Activated CD4-positive, alpha-beta memory T cell treated with anti-CD3 and anti-CD28 coated beads, Interleukin-2, amount 10 ng/mL, durations not matched to agents 7 days and 5 days (primary cell): ENCODE data around the gene CSH1. TPM values are rescaled to one million over a fixed set of nuclear protein-coding genes. Genes with fewer than 3 reads are reported as not detected.
"Not testable (repeated sequence)": the region's sequence is repeated elsewhere in the genome, so short reads cannot be mapped to it uniquely, and the experiment has no call there.

Experiments
- CTCF ChIA-PET: fragments of 350-600 bp; sonication (Branson Sonifier 250); formaldehyde crosslinking; loops from one replicate; lab custom pipeline; 2021; ENCODE audit warnings: antibody characterized with exemption, inconsistent platforms; lab: Charles Lee
- POLR2A ChIA-PET: fragments of 350-600 bp; sonication (Branson Sonifier 250); formaldehyde crosslinking; loops from one replicate; lab custom pipeline; 2021; ENCODE audit warnings: antibody characterized with exemption; lab: Charles Lee
- DNase-seq: peaks from one replicate; pipeline ENCODE4 v3.0.0-alpha.2; 2020
- H3K27ac Mint-ChIP-seq: one replicate; pipeline ENCODE4 v1.8.0; 2021; ENCODE audit warnings: mild to moderate bottlenecking, mixed read lengths
- H3K27me3 Mint-ChIP-seq: one replicate; pipeline ENCODE4 v1.8.0; 2021; ENCODE audit warnings: mixed read lengths
- H3K36me3 Mint-ChIP-seq: one replicate; pipeline ENCODE4 v1.8.0; 2021; ENCODE audit warnings: low read depth, mixed read lengths
- H3K4me1 Mint-ChIP-seq: one replicate; pipeline ENCODE4 v1.8.0; 2021; ENCODE audit warnings: mixed read lengths
- H3K4me3 Mint-ChIP-seq: one replicate; pipeline ENCODE4 v1.8.0; 2021; ENCODE audit warnings: mild to moderate bottlenecking, mixed read lengths
- H3K9me3 Mint-ChIP-seq: one replicate; pipeline ENCODE4 v1.8.0; 2021; ENCODE audit warnings: mixed read lengths
- total RNA-seq, 2 experiments: library from RNA; stranded (reverse); gene quantifications; one replicate each; pipeline ENCODE4 v1.2.3, GENCODE V29; 2021

Gene CSH1
- total RNA-seq, 2 experiments from 2014 or later: not detected

DNA sequence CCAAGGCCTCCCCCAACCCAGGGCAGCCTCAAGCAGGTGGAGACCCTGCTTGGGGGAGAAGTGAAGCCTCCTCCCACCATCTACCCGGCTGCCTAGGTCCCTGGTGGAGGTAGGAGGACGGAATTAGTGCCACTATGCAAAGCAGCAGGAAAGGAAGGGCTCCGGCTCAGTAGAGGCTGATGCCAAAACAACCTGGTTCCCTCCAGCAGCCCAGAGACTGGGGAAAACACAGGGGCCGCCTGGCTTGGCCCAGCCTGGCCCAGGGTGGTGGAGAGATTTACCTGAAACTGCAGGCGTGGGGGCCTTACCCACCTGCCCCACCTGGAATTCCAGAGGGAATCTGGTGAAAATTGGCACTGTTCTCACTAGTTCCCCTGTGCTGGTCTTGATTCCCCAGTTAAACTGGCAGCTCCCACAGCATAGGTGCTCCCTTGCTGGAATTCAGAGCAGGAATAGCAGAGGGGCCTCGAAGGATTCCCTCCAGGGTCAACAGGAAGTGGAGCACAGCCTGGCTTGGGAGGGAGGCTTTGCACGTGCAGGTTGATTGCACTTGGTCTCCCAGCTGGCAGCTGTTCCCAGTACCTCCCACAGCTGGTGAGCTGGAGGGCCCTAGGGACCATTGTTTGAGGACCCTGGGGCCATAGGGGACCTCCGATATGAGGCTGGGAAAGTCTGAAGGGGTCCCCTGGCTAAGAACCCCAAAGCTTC, 31.2 kb upstream of the CSH1 start:
- H3K4me1 Mint-ChIP-seq: peaks cover 25% of the 10 kb centered on the region
- POLR2A ChIA-PET: interaction anchor here (1.0 kb wide), 2 partner anchors 203 to 218 kb away, joined by 3 read pairs; no protein-coding TSS in a partner anchor

DNA sequence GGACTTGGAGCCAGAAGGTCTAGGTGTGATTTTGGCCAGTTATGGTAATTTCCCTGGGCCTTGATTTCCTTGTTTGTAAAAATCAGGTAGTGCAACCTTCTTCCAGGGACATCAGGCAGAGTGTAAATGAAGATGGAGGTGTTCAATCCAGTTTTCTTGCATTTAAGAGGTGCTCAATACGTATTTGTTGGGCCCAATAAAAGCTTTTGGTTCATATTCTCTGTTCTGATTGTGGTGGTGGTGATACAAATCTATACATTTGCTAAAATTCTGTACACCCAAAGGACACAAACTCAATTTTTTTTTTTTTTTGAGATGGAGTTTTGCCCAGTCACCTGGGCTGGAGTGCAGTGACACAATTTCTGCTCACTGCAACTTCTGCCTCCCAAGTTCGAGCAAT, 29.8 kb upstream of the CSH1 start:
- Mint-ChIP-seq H3K27ac (no peak overlapping the region), H3K36me3 (peaks cover 14% of the 10 kb centered on the region), H3K4me1 (peaks cover 13% of the 10 kb centered on the region), H3K27me3 (no peaks in the 10 kb centered on the region), H3K9me3 (no peaks in the 10 kb centered on the region), H3K4me3 (no peak overlapping the region)
- CTCF ChIA-PET: interaction anchor here (0.9 to 1.5 kb wide), 3 partner anchors 13 to 208 kb away, joined by 3 to 4 read pairs (median 3); no protein-coding TSS in a partner anchor
- no peak for DNase-seq
- POLR2A ChIA-PET: interaction anchor here (0.7 kb wide), 1 partner anchor 15 kb away, joined by 4 read pairs; no protein-coding TSS in a partner anchor

More for the DNA sequence above, 31.2 kb upstream of the CSH1 start:
- Mint-ChIP-seq H3K27ac (no peak overlapping the region), H3K9me3 (no peaks in the 10 kb centered on the region), H3K36me3 (peaks cover 14% of the 10 kb centered on the region), H3K27me3 (no peaks in the 10 kb centered on the region), H3K4me3 (no peak overlapping the region)
- no peak for DNase-seq
- CTCF ChIA-PET: interaction anchor here (1.0 to 1.2 kb wide), 2 partner anchors 19 to 98 kb away, joined by 3 to 4 read pairs; no protein-coding TSS in a partner anchor

DNA sequence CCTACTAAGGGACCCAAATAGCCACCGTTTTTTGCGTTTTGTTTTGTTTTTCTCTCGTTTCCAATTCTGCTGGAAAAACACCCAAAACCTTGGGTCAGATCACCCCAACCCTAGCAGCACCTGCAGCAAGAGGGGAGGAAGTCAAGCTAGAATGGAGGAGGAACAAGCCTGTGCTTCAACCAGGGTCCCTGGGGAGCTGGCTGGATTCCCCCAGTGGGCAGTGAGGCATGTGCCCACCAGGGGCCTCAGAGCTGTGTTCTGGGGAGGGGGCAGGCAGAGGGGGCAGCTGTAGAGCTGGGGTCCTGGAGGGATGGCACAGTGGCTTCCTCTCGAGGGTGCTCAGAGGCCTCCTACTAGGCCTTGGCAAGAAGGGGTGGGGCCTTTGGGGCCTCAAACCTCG, 29.2 kb upstream of the CSH1 start:
- no peaks in the 10 kb centered on the region for H3K9me3 Mint-ChIP-seq
- ChIA-PET POLR2A (no interaction called here), CTCF (interaction anchor here (0.9 to 1.5 kb wide), 3 partner anchors 13 to 208 kb away, joined by 3 to 4 read pairs (median 3); no protein-coding TSS in a partner anchor)
- peaks cover 9% of the 10 kb centered on the region for H3K36me3 Mint-ChIP-seq
- H3K4me3 Mint-ChIP-seq: no peak overlapping the region
- H3K4me1 Mint-ChIP-seq: peaks cover 7% of the 10 kb centered on the region
- no peaks in the 10 kb centered on the region for H3K27me3 Mint-ChIP-seq
- DNase-seq: no peak
- no peak overlapping the region for H3K27ac Mint-ChIP-seq

DNA sequence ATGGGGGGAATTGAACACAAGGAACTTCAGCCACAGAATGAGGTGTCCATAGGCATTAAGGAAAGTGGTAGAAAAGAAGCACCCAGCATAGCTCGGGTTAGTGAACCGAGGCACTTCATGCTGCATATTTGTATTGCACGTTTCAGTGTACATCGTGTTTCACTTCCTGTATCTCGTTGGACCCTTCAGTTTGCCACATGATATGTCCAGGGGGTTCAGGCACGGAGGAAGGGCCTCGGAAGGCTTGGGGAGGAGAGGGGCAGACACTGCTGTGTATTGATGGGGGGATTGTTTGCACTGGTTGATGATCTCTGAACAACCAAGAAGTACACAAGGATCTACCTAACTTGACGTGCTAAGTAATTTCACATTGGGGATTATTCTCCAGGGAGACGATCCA, 26.0 kb upstream of the CSH1 start:
- DNase-seq, H3K9me3 Mint-ChIP-seq, H3K4me1 Mint-ChIP-seq, POLR2A ChIA-PET, H3K27me3 Mint-ChIP-seq, H3K27ac Mint-ChIP-seq, H3K36me3 Mint-ChIP-seq, H3K4me3 Mint-ChIP-seq: not testable (repeated sequence)
- CTCF ChIA-PET: interaction anchor here (1.4 to 5.8 kb wide), 3 partner anchors 24 to 105 kb away, joined by 4 to 136 read pairs (median 6); no protein-coding TSS in a partner anchor

DNA sequence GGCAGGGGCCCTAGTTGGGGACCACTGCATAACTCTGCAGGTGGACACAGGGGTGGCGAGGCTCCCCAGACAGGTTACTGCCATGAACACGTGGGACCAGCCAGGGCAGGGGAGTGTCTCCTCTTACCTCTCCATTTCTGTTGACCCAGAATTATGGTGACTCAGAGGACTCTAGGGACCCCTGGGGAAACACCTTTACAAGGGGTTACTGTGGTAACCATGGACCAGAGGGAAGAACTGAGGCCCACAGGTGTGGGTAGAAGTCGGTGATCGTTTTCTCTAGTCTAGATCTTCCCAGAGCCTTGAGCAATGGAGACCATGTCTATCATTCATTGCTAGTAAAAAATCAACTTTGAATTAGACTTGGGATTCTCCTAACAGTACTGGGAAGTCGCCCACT, 24.4 kb upstream of the CSH1 start:
- CTCF ChIA-PET: interaction anchor here (1.8 to 5.8 kb wide), 5 partner anchors 10 to 213 kb away, joined by 4 to 136 read pairs (median 47); partner anchors contain the start of gene CD79B
- not testable (repeated sequence) for H3K27ac Mint-ChIP-seq, H3K4me1 Mint-ChIP-seq, DNase-seq, H3K9me3 Mint-ChIP-seq, H3K4me3 Mint-ChIP-seq, H3K36me3 Mint-ChIP-seq
- H3K27me3 Mint-ChIP-seq: peaks cover 16% of the 10 kb centered on the region
- POLR2A ChIA-PET: interaction anchor here (2.5 to 2.7 kb wide), 2 partner anchors 11 to 105 kb away, joined by 8 to 27 read pairs; partner anchors contain the start of gene CD79B

DNA sequence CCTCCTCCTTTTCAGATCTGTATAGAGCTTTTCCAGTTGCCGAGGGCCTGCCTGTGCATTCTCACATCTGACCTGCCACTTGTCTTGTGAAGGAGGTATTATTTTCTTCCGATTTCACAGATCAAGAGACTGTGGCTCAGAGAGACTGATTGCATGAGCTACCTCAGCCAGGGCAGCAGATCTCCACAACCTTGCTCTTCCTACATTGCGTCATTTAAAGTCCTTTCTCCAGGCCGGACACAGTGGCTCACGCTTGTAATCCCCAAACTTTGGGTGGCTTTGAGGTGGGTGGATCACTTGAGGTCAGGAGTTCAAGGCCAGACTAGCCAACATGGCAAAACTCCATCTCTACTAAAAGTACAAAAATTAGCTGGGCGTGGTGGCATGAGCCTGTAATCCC, 23.7 kb upstream of the CSH1 start:
- H3K4me1 Mint-ChIP-seq, H3K36me3 Mint-ChIP-seq, DNase-seq, H3K4me3 Mint-ChIP-seq, H3K9me3 Mint-ChIP-seq, H3K27ac Mint-ChIP-seq: not testable (repeated sequence)
- CTCF ChIA-PET: interaction anchor here (0.6 to 5.8 kb wide), 37 partner anchors 10 to 1061 kb away, joined by 3 to 136 read pairs (median 5); partner anchors contain the start of genes CD79B, ERN1, ICAM2 and PRR29
- H3K27me3 Mint-ChIP-seq: peaks cover 19% of the 10 kb centered on the region
- POLR2A ChIA-PET: interaction anchor here (1.0 to 3.0 kb wide), 9 partner anchors 12 to 226 kb away, joined by 3 to 27 read pairs (median 8); partner anchors contain the start of genes CD79B and ICAM2

DNA sequence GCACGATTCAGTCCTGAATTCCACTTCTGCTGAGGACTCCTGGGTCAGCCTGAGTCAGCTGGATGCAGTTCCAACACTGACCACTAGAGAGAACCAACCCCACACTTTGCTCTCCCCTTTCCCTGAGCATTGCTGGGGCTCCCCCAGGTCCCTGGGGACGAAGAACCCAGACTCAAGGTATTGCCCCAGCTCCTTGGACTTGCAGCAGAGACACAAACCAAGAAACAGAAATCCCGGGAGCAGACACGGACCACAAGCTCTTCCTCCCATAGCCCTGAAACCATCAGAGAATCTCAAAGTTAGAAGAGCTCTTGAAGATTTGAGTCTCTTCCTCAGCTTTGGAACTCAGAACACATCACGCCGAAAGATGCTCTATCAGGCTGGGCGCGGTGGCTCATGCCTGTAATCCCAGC, 22.9 kb upstream of the CSH1 start:
- Mint-ChIP-seq H3K4me1 (peaks cover 8% of the 10 kb centered on the region), H3K9me3 (no peaks in the 10 kb centered on the region), H3K36me3 (no peaks in the 10 kb centered on the region), H3K27me3 (peaks cover 19% of the 10 kb centered on the region), H3K4me3 (no peak overlapping the region), H3K27ac (no peak overlapping the region)
- ChIA-PET CTCF (interaction anchor here (0.6 to 5.8 kb wide), 38 partner anchors 9 to 1062 kb away, joined by 3 to 136 read pairs (median 5); partner anchors contain the start of genes CD79B, ERN1, ICAM2 and PRR29), POLR2A (interaction anchor here (1.0 to 3.0 kb wide), 13 partner anchors 13 to 227 kb away, joined by 3 to 27 read pairs (median 6); partner anchors contain the start of genes CD79B and ICAM2)
- peak; percentile 79 for DNase-seq

DNA sequence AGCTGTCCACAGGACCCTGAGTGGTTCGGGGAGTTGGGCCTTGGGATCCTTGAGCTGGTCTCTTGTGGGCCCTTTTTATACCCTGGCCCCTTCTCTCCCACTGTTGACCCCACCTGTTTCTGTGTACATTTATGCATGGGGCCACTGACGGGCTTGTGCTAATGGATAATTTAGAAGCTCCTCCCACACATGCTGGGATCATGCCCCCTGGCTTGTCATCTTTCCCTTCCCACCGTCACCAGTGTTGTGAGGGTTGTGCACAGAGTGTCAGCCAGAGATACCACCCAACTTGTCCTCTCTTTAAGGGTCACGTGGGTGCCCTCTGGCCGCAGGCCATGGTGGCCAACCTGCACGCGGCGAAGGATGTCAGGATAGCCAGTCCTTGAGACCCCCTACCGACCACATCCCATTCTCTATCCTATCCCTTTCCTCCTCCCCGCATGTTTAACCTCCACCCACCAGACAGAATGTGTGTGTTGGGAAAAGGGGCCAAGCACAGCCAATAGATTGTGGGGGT, 22.5 kb upstream of the CSH1 start, which contains the start of gene GH1:
TSS of gene GH1 (minus strand) at position 51 of the 517 bp plus-strand sequence. CDS start 63 bp downstream, outside the sequence.
- not testable (repeated sequence) for H3K27ac Mint-ChIP-seq, H3K4me1 Mint-ChIP-seq, H3K9me3 Mint-ChIP-seq, H3K36me3 Mint-ChIP-seq, H3K4me3 Mint-ChIP-seq, DNase-seq
- peaks cover 19% of the 10 kb centered on the region for H3K27me3 Mint-ChIP-seq
- ChIA-PET POLR2A (interaction anchor here (1.1 to 3.0 kb wide), 12 partner anchors 13 to 227 kb away, joined by 3 to 27 read pairs (median 7); partner anchors contain the start of genes CD79B and ICAM2), CTCF (interaction anchor here (0.7 to 5.8 kb wide), 34 partner anchors 8 to 363 kb away, joined by 3 to 136 read pairs (median 5); partner anchors contain the start of genes CD79B, ERN1, ICAM2 and PRR29)

DNA sequence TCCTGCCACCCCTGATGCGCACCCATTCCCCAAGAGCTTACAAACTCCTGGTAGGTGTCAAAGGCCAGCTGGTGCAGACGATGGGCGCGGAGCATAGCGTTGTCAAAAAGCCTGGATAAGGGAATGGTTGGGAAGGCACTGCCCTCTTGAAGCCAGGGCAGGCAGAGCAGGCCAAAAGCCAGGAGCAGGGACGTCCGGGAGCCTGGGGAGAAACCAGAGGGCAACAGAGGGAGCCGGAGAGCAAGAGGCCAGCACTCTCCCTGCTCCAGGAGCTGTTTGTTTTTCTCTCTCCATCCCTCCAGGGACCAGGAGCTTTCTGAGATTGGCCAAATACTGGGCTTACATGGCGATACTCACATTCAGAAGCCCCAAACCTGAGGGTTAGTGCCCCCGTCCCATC, 21.9 kb upstream of the CSH1 start:
- Mint-ChIP-seq H3K36me3 (no peaks in the 10 kb centered on the region), H3K9me3 (no peaks in the 10 kb centered on the region)

DNA sequence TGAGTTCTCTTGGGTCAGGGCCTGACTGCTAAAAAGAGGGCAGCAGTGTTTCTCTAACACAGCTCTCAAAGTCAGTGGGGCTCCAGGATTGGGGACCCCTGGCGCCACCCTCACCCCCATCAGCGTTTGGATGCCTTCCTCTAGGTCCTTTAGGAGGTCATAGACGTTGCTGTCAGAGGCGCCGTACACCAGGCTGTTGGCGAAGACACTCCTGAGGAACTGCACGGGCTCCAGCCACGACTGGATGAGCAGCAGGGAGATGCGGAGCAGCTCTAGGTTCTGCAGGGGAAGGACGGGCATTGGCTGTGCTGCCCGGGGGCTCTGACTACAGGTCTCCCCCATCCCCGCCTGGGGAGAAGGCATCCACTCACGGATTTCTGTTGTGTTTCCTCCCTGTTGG, 21.3 kb upstream of the CSH1 start:
- POLR2A ChIA-PET: interaction anchor here (3.0 kb wide), 1 partner anchor 216 kb away, joined by 11 read pairs; no protein-coding TSS in a partner anchor
- H3K4me3 Mint-ChIP-seq: no peak overlapping the region
- DNase-seq: no peak
- no peaks in the 10 kb centered on the region for H3K36me3 Mint-ChIP-seq
- H3K27me3 Mint-ChIP-seq: peaks cover 19% of the 10 kb centered on the region
- no peak overlapping the region for H3K27ac Mint-ChIP-seq
- H3K9me3 Mint-ChIP-seq: no peaks in the 10 kb centered on the region
- CTCF ChIA-PET: interaction anchor here (1.6 to 5.8 kb wide), 8 partner anchors 13 to 217 kb away, joined by 3 to 136 read pairs (median 49); partner anchors contain the start of genes CD79B and ICAM2
- peaks cover 8% of the 10 kb centered on the region for H3K4me1 Mint-ChIP-seq

More for the DNA sequence above, 21.9 kb upstream of the CSH1 start:
- no peak overlapping the region for H3K4me3 Mint-ChIP-seq
- peaks cover 19% of the 10 kb centered on the region for H3K27me3 Mint-ChIP-seq
- ChIA-PET CTCF (interaction anchor here (0.7 to 5.8 kb wide), 15 partner anchors 13 to 364 kb away, joined by 3 to 136 read pairs (median 17); partner anchors contain the start of genes CD79B, ERN1, ICAM2 and PRR29), POLR2A (interaction anchor here (1.1 to 3.0 kb wide), 9 partner anchors 14 to 228 kb away, joined by 3 to 27 read pairs (median 8); partner anchors contain the start of genes CD79B and ICAM2)
- DNase-seq: no peak
- no peak overlapping the region for H3K27ac Mint-ChIP-seq
- H3K4me1 Mint-ChIP-seq: peaks cover 8% of the 10 kb centered on the region

DNA sequence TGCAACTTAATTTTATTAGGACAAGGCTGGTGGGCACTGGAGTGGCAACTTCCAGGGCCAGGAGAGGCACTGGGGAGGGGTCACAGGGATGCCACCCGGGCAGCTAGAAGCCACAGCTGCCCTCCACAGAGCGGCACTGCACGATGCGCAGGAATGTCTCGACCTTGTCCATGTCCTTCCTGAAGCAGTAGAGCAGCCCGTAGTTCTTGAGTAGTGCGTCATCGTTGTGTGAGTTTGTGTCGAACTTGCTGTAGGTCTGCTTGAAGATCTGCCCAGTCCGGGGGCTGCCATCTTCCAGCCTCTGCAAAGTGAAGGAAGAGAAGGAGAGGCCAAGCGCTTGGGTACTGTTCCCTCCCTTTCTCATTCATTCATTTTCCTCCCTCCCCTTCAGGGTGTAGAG, 20.8 kb upstream of the CSH1 start:
- POLR2A ChIA-PET, DNase-seq, H3K9me3 Mint-ChIP-seq, H3K36me3 Mint-ChIP-seq, H3K4me3 Mint-ChIP-seq, H3K4me1 Mint-ChIP-seq, H3K27ac Mint-ChIP-seq: not testable (repeated sequence)
- CTCF ChIA-PET: interaction anchor here (3.3 to 5.8 kb wide), 6 partner anchors 29 to 217 kb away, joined by 32 to 136 read pairs (median 53); partner anchors contain the start of gene ICAM2
- peaks cover 19% of the 10 kb centered on the region for H3K27me3 Mint-ChIP-seq

DNA sequence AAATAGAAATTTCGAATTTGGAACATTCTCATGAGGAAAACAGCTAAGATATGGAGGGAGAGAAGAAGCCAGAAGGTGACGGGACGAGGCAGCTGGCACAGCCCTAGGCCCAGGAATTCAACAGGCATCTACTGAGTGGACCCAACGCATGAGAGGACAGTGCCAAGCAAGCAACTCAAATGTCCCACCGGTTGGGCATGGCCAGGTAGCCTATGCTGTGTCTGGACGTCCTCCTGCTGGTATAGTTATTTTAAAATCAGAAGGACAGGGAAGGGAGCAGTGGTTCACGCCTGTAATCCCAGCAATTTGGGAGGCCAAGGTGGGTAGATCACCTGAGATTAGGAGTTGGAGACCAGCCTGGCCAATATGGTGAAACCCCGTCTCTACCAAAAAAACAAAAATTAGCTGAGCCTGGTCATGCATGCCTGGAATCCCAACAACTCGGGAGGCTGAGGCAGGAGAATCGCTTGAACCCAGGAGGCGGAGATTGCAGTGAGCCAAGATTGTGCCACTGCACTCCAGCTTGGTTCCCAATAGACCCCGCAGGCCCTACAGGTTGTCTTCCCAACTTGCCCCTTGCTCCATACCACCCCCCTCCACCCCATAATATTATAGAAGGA, 20.3 kb upstream of the CSH1 start:
- Mint-ChIP-seq H3K27me3 (peaks cover 19% of the 10 kb centered on the region), H3K36me3 (no peaks in the 10 kb centered on the region), H3K27ac (no peak overlapping the region), H3K9me3 (no peaks in the 10 kb centered on the region), H3K4me1 (peaks cover 8% of the 10 kb centered on the region), H3K4me3 (no peak overlapping the region)
- DNase-seq: no peak
- CTCF ChIA-PET: interaction anchor here (1.1 to 4.9 kb wide), 6 partner anchors 34 to 218 kb away, joined by 3 to 55 read pairs (median 20); partner anchors contain the start of gene ICAM2
- POLR2A ChIA-PET: no interaction called here
